NCI-H1092 treated with DMSO at 0.1 percent for 48 hours (cell line): Measurements from ENCODE around the gene APOBEC3C.
"Not testable (repeated sequence)": the region's sequence is repeated elsewhere in the genome, so short reads cannot be mapped to it uniquely, and the experiment has no call there.

Source experiments
- DNase-seq: peaks from one replicate; lab custom pipeline; 2025; lab: John Stamatoyannopoulos, UW

Gene APOBEC3C

DNA sequence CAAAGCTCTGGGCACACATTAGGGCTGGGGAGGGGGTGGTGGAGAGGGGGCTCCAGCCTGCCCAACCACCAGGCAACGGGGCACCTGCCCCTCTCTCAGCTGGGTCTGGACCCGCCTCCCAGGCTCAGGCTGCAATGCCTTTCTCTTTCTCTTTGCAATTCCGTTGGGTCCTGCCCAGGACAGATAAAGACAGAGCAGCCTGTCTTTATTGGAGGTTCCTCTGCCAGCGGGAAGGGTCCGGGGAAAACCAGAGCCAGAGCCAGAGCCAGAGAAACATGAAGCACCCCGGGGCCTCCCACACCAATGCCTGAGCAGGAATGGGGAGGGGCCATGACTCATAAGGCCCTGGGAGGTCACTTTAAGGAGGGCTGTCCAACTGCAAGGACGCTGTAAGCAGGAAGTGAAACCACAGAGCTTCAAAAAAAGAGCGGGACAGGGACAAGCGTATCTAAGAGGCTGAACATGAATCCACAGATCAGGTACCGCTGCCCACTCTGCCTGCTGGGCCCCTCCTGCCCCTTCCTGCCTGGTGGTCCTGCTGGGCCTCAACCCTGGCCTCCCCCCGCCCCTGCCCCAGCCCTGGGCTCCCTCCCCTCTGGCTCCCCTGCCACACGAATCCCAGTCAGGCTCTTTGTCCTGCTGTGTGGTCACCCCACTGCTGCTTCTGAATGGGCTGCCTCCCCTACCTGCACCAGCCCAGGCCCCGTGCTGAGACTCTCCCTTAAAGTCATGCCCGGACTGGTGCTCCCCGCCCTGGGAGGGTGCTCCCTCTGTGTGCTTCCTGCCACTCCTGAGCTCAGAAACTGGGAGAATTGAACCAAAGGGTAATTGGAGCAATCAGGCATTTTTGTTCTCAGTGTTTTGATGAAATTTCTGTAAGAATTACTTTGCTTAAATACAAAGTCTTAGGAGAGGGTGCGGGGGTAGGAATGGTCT, 31.8 kb upstream of the APOBEC3C start, which contains the start of gene APOBEC3B:
TSS of gene APOBEC3B (plus strand) at position 356 of the 936 bp plus-strand sequence. CDS start at position 463, 107 bp downstream.
- no peak for DNase-seq

DNA sequence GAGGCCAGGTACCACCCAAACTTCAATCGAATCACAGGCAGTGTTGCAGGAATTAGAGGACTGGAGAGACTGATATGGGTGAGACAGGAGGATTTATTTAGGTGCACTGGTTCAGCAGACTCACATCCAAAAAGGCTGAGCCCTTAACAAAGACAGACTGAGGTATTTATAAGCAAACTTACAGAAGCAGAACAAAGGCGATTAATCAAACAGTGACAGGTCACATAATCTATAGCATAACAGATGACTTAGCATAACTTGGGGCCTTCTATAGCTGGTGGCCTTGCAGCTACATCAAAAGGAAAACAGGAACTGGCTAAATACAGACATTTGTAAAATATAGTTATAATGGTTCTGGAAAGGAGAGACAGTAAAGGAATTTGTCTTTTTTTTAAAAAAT, 29.8 kb upstream of the APOBEC3C start:
- no peak for DNase-seq

DNA sequence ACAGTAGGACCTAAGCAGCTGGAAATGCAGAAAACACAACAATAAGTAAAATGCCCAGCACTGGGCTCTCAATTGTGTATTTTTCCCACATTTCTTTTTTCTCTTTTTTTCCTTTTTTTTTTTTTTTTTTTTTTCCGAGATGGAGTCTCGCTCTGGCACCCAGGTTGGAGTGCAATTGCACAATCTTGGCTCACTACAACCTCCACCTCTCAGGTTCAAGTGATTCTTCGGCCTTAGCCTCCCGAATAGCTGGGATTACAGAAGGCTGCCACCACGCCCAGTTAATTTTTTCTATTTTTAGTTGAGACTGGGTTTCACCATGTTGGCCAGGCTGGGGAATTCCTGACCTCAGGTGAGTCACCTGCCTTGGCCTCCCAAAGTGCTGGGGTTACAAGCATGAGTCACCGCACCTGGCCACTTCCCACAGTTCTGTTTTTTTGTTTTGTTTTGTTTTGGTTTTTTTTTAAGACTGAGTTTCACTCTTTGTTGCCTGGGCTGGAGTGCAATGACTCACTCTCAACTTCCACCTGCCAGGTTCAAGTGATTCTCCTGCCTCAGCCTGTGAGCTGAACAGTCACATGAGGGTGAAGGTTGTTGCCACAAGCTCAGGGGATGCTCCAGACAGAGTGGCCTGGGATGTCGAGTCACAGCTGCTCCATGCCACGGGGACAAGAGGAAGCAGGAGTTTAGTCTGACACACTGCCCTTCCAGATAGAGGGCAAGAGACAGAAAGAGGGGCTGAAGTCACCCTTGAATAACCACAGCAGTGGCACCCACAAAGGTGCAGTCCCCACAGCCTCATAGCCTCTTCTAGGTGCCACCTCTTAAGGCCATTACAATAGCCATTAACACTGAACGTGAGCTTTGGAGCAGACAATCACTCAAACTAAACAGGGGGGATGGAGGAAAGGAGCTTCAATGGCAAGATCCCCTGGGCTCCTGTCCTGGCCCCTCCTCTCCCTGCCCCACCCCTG, 29.0 kb upstream of the APOBEC3C start:
- DNase-seq, result not testable (repeated sequence)

DNA sequence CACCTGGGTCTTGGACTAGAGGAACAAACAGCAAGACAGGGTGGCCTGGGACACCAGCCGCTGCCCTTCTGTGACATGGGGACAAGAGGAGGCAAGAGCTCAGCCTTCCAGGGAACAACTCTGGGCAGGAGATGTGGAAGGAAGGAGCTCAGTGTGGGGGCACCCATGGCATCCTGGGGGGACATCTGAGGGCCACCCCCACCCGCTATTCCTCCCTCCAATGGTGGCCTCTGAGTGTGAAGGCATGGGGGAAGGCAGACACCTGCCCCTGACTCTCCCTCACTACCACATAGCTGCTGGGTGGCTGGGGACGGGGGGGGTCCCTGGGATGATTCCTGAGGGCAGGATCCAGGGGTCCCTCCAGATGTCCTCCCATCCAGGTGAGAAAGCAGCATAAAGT, 27.4 kb upstream of the APOBEC3C start:
- DNase-seq, result no peak

DNA sequence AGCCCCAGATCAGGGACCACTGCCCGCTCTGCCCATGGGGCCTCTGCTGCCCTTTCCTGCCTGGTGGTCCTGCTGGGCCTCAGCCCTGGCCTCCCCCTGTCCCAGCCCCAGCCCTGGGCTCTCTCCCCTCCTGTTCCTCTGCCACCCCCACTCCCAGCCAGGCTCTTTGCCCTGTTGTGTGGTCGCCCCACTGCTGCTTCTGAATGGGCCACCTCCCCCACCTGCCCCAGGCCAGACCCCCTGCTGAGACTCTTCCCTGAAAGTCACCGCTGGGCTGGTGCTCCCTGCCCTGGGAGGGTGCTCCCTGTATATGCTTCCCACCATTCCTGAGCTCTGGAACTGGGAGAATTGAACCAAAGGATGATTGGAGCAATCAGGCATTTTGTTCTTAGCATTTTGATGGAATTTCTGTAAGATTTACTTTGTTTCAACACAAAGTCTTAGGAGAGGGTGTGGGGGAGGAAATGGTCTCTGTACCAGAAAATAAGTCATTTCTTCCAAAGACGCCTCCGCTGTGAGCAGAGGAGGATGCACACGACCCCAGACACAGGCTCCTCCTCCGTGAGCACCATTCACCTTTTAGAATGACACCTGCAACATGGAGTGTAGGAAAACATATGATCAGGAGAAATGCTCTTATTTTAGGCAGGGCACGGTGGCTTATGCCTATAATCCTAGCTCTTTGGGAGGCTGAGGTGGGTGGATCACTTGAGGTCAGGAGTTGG, 26.7 kb upstream of the APOBEC3C start:
- no peak for DNase-seq

DNA sequence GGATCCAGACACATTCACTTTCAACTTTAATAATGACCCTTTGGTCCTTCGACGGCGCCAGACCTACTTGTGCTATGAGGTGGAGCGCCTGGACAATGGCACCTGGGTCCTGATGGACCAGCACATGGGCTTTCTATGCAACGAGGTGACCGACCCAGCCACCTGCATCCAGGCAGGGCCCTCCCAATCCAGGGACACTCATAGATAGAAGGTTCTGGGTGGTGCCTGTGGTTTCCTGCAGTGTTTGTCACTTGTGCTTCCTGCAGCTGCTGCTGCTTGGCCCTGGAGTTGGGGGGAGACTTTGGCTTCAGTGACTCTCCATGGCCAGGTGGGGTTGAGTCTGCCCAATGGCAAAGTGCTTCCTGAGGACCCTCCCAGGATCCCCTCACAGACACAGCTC, 24.6 kb upstream of the APOBEC3C start:
- no peak for DNase-seq

DNA sequence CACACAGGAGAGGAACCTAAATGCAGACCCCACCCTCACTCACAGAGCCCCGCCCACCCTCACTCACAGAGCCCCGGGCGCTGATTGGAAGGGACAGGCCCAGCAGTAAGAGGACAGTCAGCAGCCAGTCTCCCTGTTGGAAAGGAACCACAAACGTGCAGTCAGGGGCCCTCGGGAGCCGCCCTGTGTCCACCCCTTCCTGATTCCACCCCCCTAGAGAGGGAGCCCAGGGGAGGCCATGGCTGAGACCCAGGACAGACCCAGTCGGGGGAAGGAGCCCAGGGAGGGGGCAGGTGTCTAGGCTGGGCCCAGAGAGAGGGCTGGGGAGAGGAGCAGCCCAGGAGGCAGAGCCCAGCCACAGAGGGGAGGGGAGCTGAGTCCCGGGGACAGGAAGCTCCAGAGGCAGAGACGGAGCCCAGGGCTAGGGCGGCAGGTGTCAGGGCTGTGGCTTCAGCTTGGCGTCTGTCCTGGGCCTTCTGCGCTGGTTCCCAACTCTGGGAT, 21.1 kb upstream of the APOBEC3C start:
- DNase-seq, result not testable (repeated sequence)

DNA sequence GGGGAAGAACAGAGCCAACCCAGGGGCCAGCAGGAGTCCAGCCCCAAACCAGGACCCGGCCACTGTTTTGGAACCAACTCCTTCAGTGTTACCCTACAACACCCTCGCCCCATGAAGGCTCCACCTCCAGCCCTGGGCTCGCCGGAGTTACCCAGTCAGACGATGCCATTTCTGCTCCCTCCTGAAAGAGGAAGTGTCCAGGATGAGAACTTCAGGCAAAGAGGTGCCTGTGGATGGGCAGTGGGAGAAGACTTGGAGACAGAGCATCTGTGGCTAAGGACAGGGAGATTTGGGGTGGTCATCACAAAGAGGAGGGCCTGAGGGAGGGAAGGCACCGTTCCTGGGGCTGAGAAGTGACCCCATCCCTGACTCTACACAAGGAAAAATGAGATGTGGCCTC, 18.0 kb upstream of the APOBEC3C start:
- no peak for DNase-seq

DNA sequence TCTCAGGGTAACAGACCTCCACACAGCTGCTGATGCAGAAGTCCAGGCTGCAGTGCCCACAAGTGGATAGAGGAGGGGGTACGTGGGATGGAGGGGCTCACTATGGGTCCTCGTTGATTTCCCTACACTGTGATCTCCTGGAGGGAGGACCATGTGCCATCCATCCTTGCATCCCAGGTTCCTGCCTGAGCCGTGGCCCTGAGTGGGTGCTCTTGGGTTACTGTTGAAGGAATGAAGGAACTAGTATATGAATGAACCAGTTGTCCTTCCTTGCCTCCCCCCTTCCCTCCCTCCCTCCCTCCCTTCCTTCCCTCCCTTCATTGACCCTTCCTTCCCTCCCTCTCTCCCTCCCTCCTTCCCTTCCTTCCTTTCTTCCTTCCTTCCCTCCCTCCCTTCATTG, 16.5 kb upstream of the APOBEC3C start:
- DNase-seq, result no peak

DNA sequence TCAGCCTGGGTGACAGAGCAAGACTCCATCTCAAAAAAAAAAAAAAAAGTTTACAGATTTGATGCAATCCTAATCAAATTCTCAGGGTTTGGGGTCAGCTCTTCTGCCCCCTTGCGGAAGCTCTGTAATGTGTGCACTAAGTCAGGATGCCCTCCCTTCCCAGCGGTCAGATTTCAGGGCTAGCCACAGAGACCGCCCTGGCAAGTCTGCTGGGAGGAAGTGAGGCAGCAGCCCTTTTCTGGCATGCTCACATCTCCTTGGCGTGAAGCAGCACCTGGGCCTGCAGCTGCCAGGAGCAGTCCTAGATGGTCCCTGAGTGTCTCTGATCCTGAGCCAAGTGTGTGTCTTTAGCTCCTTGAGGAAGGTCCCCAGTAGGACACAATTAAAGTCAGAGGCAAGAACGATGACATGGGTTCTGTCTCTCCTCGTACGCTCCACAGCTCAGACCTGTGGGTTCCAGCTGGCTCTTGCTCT, 10.9 kb upstream of the APOBEC3C start:
- DNase-seq, result peak; percentile 77

DNA sequence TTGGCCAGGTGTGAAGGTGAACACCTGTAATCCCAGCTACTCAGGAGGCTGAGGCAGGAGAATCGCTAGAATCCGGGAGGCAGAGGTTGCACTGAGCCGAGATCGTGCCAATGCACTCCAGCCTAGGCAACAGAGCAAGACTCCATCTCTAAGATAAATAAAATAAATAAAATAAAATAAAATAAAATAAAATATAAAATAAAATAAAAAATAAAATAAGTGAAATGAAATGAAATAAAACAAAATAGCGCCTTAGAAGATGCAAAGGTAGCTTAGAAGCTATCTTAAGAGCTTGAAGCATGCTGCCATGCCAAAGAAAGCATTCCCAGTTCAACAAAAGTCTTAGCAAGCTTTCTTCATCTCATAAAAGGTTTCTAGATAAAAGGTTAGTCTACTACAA, 6.9 kb upstream of the APOBEC3C start:
- DNase-seq, result no peak

DNA sequence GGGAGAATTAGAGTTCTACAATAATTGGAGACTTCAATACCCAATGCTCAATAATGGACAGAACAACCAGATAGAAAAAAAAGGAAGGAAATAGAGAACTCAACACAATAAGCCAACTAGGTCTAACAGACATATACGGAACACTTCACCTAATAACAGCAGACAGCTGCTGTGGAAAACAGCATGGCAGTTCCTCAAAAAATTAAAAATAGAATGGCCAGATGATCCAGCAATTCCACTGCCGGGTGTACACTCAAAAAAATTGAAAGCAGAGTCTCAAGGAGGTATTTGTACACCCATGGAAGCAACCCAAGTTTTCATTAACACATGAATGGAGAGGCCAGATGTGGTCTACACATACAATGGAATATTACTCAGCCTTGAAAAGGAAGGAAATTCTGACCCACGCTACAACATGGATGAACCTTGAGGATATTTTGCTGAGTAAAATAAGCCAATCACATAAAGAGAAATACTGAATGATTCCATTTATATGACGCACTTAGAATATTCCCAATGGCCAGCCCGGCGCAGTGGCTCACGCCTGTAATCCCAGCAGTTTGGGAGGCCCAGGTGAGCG, 5.7 kb upstream of the APOBEC3C start:
- DNase-seq, result not testable (repeated sequence)

DNA sequence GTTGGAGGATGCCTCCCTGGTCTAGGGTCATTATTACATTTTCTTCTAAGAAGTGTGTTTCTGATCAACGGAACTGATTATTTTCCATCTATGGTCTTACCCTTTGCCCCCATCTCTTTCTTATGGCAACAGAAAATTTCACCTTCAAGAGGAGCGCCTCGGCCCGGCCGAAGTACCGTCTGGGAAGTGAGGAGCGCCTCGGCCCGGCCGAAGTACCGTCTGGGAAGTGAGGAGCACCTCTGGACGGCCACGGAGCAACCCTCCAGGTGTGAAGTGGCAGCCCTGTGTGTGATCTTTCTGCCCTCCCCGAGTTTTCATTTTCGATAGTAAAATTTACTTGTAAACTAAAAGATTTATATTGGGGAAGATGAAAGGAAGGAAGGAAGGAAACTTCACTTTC, 3.1 kb upstream of the APOBEC3C start:
- DNase-seq, result no peak

DNA sequence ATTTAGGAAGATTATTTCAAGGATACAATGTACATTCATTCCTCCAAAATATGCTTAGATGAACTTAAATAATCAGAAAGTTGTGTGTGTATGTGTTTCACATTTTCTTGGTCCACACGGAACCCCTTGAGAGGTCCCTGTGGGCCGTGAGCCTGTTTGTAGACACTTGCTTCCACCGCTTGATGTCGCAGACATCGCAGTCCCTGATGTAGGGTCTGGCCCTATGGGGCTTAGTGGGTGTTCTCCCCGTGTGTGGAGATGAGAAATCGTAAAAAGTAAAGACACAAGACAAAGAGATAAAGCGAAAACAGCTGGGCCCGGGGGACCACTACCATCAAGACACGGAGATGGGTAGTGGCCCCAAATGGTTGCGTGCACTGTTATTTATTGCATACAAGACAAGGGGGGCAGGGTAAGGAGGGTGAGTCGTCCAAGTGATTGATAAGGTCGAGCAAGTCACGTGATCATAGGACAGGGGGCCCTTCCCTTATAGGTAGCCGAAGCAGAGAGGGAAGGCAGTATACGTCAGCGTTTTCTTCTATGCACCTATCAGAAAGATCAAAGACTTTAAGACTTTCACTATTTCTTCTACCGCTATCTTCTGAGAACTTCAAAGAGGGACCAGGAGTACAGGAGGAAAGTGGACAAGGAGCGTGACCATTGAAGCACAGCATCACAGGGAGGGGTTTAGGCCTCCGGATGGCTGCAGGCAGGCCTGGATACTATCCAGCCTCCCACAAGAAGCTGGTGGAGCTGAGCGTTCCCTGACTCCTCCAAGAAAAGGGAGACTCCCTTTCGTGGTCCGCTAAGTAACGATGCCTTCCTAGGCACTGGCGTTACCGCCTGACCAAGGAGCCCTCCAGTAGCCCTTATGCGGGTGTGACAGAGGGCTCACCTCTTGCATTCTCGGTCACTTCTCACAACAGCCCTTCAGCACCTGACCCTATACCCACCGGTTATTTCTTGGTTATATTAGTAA, 1.2 kb upstream of the APOBEC3C start:
- DNase-seq, result no peak

DNA sequence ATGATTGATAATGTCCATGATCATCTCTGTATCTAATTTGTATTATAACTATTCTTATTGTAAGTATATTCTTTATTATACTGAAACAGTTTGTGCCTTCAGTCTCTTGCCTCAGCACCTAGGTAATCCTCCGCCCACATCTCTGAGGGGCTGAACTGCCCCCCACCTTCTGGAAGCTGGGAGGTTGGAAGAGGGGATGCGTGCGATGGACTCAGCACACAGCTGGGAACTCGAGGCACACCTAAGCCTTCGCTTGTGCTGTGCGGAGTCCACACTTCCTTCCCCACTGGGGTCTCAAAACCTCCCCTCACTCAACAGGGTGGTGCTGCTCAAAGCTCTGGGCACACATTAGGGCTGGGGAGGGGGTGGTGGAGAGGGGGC, 506 bp upstream of the APOBEC3C start:
- not testable (repeated sequence) for DNase-seq

DNA sequence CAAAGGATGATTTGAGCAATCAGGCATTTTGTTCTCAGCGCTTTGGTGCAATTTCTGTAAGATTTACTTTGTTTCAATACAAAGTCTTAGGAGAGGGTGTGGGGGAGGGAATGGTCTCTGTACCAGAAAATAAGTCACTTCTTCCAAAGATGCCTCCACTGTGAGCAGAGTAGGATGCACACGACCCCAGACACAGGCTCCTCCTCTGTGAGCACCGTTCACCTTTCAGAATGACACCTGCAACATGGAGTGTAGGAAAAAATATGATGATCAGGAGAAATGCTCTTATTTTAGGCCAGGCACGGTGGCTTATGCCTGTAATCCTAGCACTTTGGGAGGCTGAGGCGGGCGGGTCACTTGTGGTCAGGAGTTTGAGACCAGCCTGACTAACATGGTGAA, 665 bp downstream of the APOBEC3C start:
- DNase-seq, result not testable (repeated sequence)

DNA sequence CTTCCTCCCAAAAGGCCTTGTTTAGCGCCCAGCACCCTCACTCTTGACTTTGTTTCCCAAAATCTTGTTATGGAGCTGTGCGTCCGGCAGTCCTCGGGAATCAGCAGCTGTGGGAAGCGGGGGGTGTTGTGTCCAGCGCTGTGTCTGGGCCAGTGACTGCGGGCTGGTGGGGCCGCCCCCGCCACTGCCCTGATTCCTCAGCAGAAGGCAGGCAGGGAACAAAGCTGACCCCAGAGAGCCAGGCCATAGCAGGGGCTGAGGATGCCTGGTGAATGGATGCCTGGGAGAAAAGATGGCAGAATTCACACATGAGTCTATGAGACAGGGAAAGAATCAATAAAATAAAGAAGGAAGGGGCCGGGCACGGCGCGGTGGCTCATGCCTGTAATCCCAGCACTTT, 2.5 kb downstream of the APOBEC3C start:
- no peak for DNase-seq

DNA sequence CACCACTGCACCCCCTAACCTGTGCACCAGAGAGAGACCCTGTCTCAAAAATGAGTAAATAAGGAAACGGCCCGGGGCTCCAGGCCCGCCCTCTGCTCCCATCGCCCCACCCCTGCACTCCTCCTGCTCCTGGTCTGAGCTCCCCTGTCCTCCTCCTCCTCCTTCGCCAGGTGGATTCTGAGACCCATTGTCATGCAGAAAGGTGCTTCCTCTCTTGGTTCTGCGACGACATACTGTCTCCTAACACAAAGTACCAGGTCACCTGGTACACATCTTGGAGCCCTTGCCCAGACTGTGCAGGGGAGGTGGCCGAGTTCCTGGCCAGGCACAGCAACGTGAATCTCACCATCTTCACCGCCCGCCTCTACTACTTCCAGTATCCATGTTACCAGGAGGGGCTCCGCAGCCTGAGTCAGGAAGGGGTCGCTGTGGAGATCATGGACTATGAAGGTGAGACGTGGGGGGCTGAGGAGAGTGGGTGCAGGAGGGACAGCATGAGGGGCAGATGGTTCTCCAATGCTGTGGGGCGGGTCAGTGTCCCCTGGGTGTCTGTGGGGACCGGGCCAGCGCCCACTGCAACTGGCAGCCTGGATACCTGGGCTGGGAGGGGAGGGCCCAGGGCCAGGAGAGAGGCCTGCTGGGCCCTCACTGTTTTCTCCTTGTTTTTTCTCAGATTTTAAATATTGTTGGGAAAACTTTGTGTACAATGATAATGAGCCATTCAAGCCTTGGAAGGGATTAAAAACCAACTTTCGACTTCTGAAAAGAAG, 3.7 kb downstream of the APOBEC3C start:
- DNase-seq, result no peak

DNA sequence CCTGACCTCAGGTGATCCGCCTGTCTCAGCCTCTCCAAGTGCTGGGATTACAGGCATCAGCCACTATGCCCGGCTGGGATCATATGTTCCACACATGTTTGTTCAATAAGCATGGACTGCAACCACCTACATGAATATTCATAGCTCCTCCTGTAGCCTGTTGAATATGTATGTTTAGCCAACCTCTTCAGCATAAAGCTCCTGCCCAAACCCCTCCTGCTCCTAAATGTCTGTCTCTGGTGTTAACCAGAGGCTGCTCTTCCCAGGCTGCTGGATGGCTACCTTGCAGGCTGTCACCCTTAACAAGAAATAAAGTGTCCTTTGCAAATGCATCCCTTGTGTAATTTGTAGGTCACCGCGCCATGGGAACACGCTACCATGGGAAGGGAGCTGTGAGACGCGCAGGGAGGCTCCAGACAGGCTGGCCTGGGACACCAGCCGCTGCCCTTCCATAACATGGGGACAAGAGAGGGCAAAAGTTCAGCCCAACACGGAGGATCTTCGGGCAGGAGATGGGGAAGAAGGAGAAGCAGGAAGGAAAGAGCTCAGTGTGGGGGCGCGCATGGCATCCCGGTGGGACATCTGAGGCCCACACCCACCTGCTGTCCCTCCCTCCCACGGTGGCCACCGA, 6.1 kb downstream of the APOBEC3C start:
- DNase-seq, result not testable (repeated sequence)
